ENCODE measurements around the gene SMURF1. TPM values are rescaled to one million over a fixed set of nuclear protein-coding genes. Genes with fewer than 3 reads are reported as not detected.

Gene SMURF1
- total and polyA plus RNA-seq, 4 donors: 2.9 to 16.8 (median 5.9) TPM

DNA sequence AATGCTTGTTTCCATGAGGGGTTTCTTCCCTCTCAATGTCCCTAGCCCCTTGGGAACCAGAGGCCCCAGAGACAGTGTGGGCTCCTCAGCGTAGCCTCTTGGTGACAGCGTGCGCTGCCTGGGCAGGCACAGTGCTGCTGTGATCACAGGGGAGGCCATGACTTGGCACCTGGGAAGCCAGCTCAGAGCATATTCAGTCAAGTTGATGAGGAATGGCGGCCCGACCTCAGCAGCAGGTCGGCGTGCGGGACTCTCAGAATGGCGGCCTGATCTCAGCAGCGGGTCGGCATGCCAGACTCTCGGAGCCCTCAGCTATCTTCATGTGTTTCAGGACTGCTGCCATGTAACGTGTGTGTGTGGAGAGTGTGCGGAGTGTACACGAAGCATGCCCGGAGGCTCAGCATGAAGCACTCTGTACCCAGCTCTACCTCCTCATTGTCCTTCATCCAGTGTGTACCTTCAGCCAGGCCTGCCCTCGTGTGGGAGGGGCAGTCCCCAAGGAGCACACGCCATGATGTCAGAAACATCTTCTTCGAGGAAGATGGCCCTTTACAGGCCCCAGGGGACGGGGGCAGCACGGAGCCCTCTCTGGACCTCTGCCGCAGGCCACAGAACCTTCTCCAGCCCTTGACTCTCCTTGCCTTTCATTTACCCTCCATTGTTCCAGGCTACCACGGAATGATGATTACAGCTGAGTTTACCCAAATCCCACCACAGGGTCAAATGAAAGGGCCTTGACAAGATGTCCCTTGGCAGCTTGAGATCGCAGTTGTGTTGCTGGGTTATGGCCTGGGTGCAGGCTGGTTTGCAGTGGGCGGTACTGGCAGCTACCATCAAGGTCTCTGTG is 130.4 kb downstream of the SMURF1 start:
- TF ChIP-seq FOXA2 (IDR thresholded peaks at IDR 0.05) (no peak), NR2F2 (IDR thresholded peaks at IDR 0.05) (no peak), YY1 (IDR thresholded peaks at IDR 0.05) (no peak), EGR1 (IDR thresholded peaks at IDR 0.05; ENCODE audit: low read depth in 2 of 2) (no peak), RXRA (IDR thresholded peaks at IDR 0.05) (no peak), TAF1 (conservative IDR thresholded peaks at IDR 0.05) (no peak), HNF4G (IDR thresholded peaks at IDR 0.05) (no peak), JUND (IDR thresholded peaks at IDR 0.05) (no peak), GABPA (IDR thresholded peaks at IDR 0.05 in 1 of 2, conservative IDR thresholded peaks at IDR 0.05 in 1 of 2) (no peak), FOXA1 (IDR thresholded peaks at IDR 0.05) (no peak), SP1 (IDR thresholded peaks at IDR 0.05) (no peak), HNF4A (conservative IDR thresholded peaks at IDR 0.05) (no peak), RAD21 (IDR thresholded peaks at IDR 0.05) (no peak)
- TF ChIP-seq, protein P1, sequence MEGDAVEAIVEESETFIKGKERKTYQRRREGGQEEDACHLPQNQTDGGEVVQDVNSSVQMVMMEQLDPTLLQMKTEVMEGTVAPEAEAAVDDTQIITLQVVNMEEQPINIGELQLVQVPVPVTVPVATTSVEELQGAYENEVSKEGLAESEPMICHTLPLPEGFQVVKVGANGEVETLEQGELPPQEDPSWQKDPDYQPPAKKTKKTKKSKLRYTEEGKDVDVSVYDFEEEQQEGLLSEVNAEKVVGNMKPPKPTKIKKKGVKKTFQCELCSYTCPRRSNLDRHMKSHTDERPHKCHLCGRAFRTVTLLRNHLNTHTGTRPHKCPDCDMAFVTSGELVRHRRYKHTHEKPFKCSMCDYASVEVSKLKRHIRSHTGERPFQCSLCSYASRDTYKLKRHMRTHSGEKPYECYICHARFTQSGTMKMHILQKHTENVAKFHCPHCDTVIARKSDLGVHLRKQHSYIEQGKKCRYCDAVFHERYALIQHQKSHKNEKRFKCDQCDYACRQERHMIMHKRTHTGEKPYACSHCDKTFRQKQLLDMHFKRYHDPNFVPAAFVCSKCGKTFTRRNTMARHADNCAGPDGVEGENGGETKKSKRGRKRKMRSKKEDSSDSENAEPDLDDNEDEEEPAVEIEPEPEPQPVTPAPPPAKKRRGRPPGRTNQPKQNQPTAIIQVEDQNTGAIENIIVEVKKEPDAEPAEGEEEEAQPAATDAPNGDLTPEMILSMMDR (IDR thresholded peaks at IDR 0.05; ENCODE audit: low read depth, low read length, missing input control): no peak
- TF ChIP-seq, protein P2, sequence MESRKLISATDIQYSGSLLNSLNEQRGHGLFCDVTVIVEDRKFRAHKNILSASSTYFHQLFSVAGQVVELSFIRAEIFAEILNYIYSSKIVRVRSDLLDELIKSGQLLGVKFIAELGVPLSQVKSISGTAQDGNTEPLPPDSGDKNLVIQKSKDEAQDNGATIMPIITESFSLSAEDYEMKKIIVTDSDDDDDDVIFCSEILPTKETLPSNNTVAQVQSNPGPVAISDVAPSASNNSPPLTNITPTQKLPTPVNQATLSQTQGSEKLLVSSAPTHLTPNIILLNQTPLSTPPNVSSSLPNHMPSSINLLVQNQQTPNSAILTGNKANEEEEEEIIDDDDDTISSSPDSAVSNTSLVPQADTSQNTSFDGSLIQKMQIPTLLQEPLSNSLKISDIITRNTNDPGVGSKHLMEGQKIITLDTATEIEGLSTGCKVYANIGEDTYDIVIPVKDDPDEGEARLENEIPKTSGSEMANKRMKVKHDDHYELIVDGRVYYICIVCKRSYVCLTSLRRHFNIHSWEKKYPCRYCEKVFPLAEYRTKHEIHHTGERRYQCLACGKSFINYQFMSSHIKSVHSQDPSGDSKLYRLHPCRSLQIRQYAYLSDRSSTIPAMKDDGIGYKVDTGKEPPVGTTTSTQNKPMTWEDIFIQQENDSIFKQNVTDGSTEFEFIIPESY (IDR thresholded peaks at IDR 0.05): no peak
- TF ChIP-seq, protein P3, sequence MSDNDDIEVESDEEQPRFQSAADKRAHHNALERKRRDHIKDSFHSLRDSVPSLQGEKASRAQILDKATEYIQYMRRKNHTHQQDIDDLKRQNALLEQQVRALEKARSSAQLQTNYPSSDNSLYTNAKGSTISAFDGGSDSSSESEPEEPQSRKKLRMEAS (IDR thresholded peaks at IDR 0.05): no peak
- TF ChIP-seq, protein P4, sequence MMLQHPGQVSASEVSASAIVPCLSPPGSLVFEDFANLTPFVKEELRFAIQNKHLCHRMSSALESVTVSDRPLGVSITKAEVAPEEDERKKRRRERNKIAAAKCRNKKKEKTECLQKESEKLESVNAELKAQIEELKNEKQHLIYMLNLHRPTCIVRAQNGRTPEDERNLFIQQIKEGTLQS (IDR thresholded peaks at IDR 0.05): no peak
- TF ChIP-seq, protein P5, sequence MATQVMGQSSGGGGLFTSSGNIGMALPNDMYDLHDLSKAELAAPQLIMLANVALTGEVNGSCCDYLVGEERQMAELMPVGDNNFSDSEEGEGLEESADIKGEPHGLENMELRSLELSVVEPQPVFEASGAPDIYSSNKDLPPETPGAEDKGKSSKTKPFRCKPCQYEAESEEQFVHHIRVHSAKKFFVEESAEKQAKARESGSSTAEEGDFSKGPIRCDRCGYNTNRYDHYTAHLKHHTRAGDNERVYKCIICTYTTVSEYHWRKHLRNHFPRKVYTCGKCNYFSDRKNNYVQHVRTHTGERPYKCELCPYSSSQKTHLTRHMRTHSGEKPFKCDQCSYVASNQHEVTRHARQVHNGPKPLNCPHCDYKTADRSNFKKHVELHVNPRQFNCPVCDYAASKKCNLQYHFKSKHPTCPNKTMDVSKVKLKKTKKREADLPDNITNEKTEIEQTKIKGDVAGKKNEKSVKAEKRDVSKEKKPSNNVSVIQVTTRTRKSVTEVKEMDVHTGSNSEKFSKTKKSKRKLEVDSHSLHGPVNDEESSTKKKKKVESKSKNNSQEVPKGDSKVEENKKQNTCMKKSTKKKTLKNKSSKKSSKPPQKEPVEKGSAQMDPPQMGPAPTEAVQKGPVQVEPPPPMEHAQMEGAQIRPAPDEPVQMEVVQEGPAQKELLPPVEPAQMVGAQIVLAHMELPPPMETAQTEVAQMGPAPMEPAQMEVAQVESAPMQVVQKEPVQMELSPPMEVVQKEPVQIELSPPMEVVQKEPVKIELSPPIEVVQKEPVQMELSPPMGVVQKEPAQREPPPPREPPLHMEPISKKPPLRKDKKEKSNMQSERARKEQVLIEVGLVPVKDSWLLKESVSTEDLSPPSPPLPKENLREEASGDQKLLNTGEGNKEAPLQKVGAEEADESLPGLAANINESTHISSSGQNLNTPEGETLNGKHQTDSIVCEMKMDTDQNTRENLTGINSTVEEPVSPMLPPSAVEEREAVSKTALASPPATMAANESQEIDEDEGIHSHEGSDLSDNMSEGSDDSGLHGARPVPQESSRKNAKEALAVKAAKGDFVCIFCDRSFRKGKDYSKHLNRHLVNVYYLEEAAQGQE (IDR thresholded peaks at IDR 0.05): no peak
- Histone ChIP-seq H3K36me3 (ENCODE audit: control insufficient read depth in 4 of 4, insufficient read depth in 3 of 4, low read depth in 1 of 4, low read length in 3 of 4) (peaks cover 15 to 58% (median 46%) of the 10 kb centered on the region in 4 donors), H3K27me3 (ENCODE audit: control insufficient read depth in 4 of 4, insufficient read depth in 4 of 4, low read length in 3 of 4) (no peaks in the 10 kb centered on the region), H3K9ac (ENCODE audit: low read depth in 1 of 2, low read length in 2 of 2) (no peak overlapping the region), H3K4me3 (ENCODE audit: low read depth in 1 of 3, low read length in 3 of 3) (no peak overlapping the region), H3K27ac (ENCODE audit: low read depth in 1 of 2, low read length in 2 of 2) (no peak overlapping the region), H3K9me3 (ENCODE audit: control insufficient read depth in 4 of 4, low read length in 3 of 4) (no peaks in the 10 kb centered on the region), H3K4me1 (ENCODE audit: control insufficient read depth in 4 of 4, insufficient read depth in 4 of 4, low read length in 3 of 4) (no peaks in the 10 kb centered on the region)
- no peak for DNase-seq (ENCODE audit: low spot score)
- WGBS: 97% methylated on average over 25 of the region's 25 CpGs
